Stimulated activated CD8-positive, alpha-beta memory T cell treated with anti-CD3 and anti-CD28 coated beads, Interleukin-15, amount 100 ng/mL, for 4 hours (primary cell): ENCODE results near the gene GSG1L.

Source experiments
- DNase-seq, 2 donors: peaks; one replicate each; pipeline ENCODE4 v3.0.0-alpha.2; 2020; ENCODE audit warnings: low read depth in 2 of 2

GSG1L gene

GRCh38 chr16:27775254-27775653 is 288.3 kb downstream of the GSG1L start:
- no peak for DNase-seq

- no peak for DNase-seq
Observed at GRCh38 chr16:27774779-27775178, 288.7 kb downstream of the GSG1L start.

- no peak for DNase-seq
Observed at GRCh38 chr16:27773344-27773743, 290.2 kb downstream of the GSG1L start.

GRCh38 chr16:27772093-27772825 is 291.3 kb downstream of the GSG1L start:
- DNase-seq, result no peak

GRCh38 chr16:27771201-27771910 is 292.2 kb downstream of the GSG1L start:
- no peak for DNase-seq

- no peak for DNase-seq
Observed at GRCh38 chr16:27770271-27771196, 293.0 kb downstream of the GSG1L start.

GRCh38 chr16:27769561-27770255 is 293.8 kb downstream of the GSG1L start:
- no peak for DNase-seq

GRCh38 chr16:27768651-27769272 is 294.8 kb downstream of the GSG1L start:
- DNase-seq, result no peak

GRCh38 chr16:27767971-27768591 is 295.4 kb downstream of the GSG1L start:
- no peak for DNase-seq

- DNase-seq, result no peak
Observed at GRCh38 chr16:27767081-27767480, 296.4 kb downstream of the GSG1L start.

- DNase-seq, result no peak
Observed at GRCh38 chr16:27766236-27766925, 297.1 kb downstream of the GSG1L start.

GRCh38 chr16:27764869-27765675 is 298.4 kb downstream of the GSG1L start:
- no peak for DNase-seq

GRCh38 chr16:27764427-27764826 is 299.1 kb downstream of the GSG1L start:
- no peak for DNase-seq

GRCh38 chr16:27762441-27762840 is 301.1 kb downstream of the GSG1L start:
- no peak for DNase-seq

GRCh38 chr16:27761816-27762215 is 301.7 kb downstream of the GSG1L start:
- DNase-seq, result no peak

- DNase-seq, result no peak
Observed at GRCh38 chr16:27760789-27761176, 302.7 kb downstream of the GSG1L start.

GRCh38 chr16:27759967-27760788 is 303.3 kb downstream of the GSG1L start:
- no peak for DNase-seq

- DNase-seq, result no peak
Observed at GRCh38 chr16:27759301-27759871, 304.1 kb downstream of the GSG1L start.
